Measurements from ENCODE around the gene MN1. TPM values are rescaled to one million over a fixed set of nuclear protein-coding genes. Genes with fewer than 3 reads are reported as not detected.

The MN1 gene
- total RNA-seq, 1 experiment from 2014 or later = 8.2 TPM

DNA sequence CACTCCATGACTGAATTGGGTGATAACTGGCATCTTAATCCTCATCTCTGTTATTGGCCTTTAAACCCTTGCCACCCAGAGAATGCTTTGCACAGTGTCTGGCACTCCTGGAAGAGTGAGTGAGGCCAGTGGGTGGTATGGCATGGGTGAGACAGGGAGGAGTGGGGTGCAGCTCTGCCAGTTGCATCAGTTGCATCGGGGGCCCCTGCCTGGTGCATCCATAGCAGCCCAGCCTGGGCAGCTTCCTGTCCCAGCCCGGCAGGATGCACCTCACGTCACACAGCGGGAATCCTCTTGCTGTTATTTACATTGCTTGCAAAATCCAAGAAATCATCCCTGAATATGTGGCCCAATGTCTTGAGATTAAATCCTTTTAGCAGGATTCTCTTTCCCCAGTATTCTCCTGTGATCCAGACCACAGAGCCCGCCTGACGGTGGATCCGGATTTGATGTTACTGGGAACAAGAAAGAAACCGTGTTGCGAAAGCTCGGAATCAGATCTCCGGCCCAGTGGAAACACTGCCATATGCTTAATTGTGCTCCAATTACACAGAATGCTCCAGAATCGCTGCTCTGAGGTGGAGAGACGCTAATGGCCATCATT lies 37.6 kb upstream of the MN1 start:
- Histone ChIP-seq H4K20me1 (ENCODE audit: insufficient read depth) (no peaks in the 10 kb centered on the region), H3F3A (ENCODE audit: insufficient read depth, low read depth) (no peaks in the 10 kb centered on the region), H3K4me1 (replicated peaks; ENCODE audit: insufficient read depth) (no peaks in the 10 kb centered on the region), H2AFZ (no peak overlapping the region), H3K9me2 (ENCODE audit: insufficient read depth) (no peaks in the 10 kb centered on the region), H3K4me3 (no peak overlapping the region), H3K9me3 (ENCODE audit: insufficient read depth, low read depth) (no peaks in the 10 kb centered on the region), H3K36me3 (ENCODE audit: low read depth) (no peaks in the 10 kb centered on the region), H3K27ac (no peak overlapping the region), H3K27me3 (ENCODE audit: insufficient read depth, low read depth) (no peaks in the 10 kb centered on the region), H3K79me2 (ENCODE audit: low read depth) (no peaks in the 10 kb centered on the region), H3K4me2 (no peak overlapping the region)
- no TSS peak for BruUV-seq (replicated peaks)
- intact Hi-C loops (cut with micrococcal nuclease; ENCODE audit: unreplicated experiment) = loop anchor here (10.0 kb wide), 1 partner anchor 1134 kb away; no protein-coding TSS in a partner anchor
- POLR2A ChIA-PET (ENCODE audit: unreplicated experiment) = no interaction called here
- no peak for DNase-seq
- CTCF ChIA-PET = no interaction called here
- TF ChIP-seq, protein P1, sequence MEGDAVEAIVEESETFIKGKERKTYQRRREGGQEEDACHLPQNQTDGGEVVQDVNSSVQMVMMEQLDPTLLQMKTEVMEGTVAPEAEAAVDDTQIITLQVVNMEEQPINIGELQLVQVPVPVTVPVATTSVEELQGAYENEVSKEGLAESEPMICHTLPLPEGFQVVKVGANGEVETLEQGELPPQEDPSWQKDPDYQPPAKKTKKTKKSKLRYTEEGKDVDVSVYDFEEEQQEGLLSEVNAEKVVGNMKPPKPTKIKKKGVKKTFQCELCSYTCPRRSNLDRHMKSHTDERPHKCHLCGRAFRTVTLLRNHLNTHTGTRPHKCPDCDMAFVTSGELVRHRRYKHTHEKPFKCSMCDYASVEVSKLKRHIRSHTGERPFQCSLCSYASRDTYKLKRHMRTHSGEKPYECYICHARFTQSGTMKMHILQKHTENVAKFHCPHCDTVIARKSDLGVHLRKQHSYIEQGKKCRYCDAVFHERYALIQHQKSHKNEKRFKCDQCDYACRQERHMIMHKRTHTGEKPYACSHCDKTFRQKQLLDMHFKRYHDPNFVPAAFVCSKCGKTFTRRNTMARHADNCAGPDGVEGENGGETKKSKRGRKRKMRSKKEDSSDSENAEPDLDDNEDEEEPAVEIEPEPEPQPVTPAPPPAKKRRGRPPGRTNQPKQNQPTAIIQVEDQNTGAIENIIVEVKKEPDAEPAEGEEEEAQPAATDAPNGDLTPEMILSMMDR (conservative IDR thresholded peaks at IDR 0.05) = no peak
- TF ChIP-seq EZH2 (IDR thresholded peaks at IDR 0.05; ENCODE audit: low read depth) = no peak

GRCh38 chr22:27836181-27836580 lies 34.6 kb upstream of the MN1 start:
- intact Hi-C loops (cut with micrococcal nuclease; ENCODE audit: unreplicated experiment) = loop anchor here (10.0 kb wide), 1 partner anchor 1131 kb away; no protein-coding TSS in a partner anchor
- Histone ChIP-seq H3K79me2 (ENCODE audit: low read depth) (no peaks in the 10 kb centered on the region), H3F3A (ENCODE audit: insufficient read depth, low read depth) (no peaks in the 10 kb centered on the region), H3K9me2 (ENCODE audit: insufficient read depth) (no peaks in the 10 kb centered on the region), H3K4me2 (no peak overlapping the region), H3K4me3 (no peak overlapping the region), H3K9me3 (ENCODE audit: insufficient read depth, low read depth) (no peaks in the 10 kb centered on the region), H3K36me3 (ENCODE audit: low read depth) (no peaks in the 10 kb centered on the region), H4K20me1 (ENCODE audit: insufficient read depth) (no peaks in the 10 kb centered on the region), H3K4me1 (replicated peaks; ENCODE audit: insufficient read depth) (no peaks in the 10 kb centered on the region), H3K27ac (no peak overlapping the region), H3K27me3 (ENCODE audit: insufficient read depth, low read depth) (no peaks in the 10 kb centered on the region), H2AFZ (no peak overlapping the region)
- TF ChIP-seq EZH2 (IDR thresholded peaks at IDR 0.05; ENCODE audit: low read depth) = no peak
- TF ChIP-seq, protein P1 (conservative IDR thresholded peaks at IDR 0.05) = no peak
- no peak for DNase-seq
- POLR2A ChIA-PET (ENCODE audit: unreplicated experiment) = no interaction called here
- BruUV-seq (replicated peaks) = no TSS peak
- CTCF ChIA-PET = no interaction called here

GRCh38 chr22:27835446-27835845 lies 33.9 kb upstream of the MN1 start:
- BruUV-seq (replicated peaks) = no TSS peak
- H3K4me1 ChIP-seq (replicated peaks; ENCODE audit: insufficient read depth) = no peaks in the 10 kb centered on the region
- no peak overlapping the region for H3K4me2 ChIP-seq
- H3K9me2 ChIP-seq (ENCODE audit: insufficient read depth) = no peaks in the 10 kb centered on the region
- TF ChIP-seq, protein P1 (conservative IDR thresholded peaks at IDR 0.05) = no peak
- TF ChIP-seq EZH2 (IDR thresholded peaks at IDR 0.05; ENCODE audit: low read depth) = no peak
- H3K79me2 ChIP-seq (ENCODE audit: low read depth) = no peaks in the 10 kb centered on the region
- no peak for DNase-seq
- H3K4me3 ChIP-seq = no peak overlapping the region
- ChIA-PET CTCF (no interaction called here), POLR2A (ENCODE audit: unreplicated experiment) (no interaction called here)
- no peaks in the 10 kb centered on the region for H3K36me3 ChIP-seq (ENCODE audit: low read depth)
- no peak overlapping the region for H3K27ac ChIP-seq
- no peaks in the 10 kb centered on the region for H3K9me3 ChIP-seq (ENCODE audit: insufficient read depth, low read depth)
- intact Hi-C loops (cut with micrococcal nuclease; ENCODE audit: unreplicated experiment) = loop anchor here (10.0 kb wide), 1 partner anchor 1131 kb away; no protein-coding TSS in a partner anchor
- H3F3A ChIP-seq (ENCODE audit: insufficient read depth, low read depth) = no peaks in the 10 kb centered on the region
- no peaks in the 10 kb centered on the region for H4K20me1 ChIP-seq (ENCODE audit: insufficient read depth)
- H2AFZ ChIP-seq = no peak overlapping the region
- H3K27me3 ChIP-seq (ENCODE audit: insufficient read depth, low read depth) = no peaks in the 10 kb centered on the region

Measured in PC-9 (cell line).